GM19438 (cell line): ENCODE data around the gene WDFY2.
"Not testable (repeated sequence)": the region's sequence is repeated elsewhere in the genome, so short reads cannot be mapped to it uniquely, and the experiment has no call there.

Experiments
- ATAC-seq: cut with Tn5 transposase; IDR thresholded peaks from one replicate; pipeline ENCODE4 v1.9.1; 2021; ENCODE audit warnings: low read depth; ENCODE audit not compliant: unreplicated experiment

Gene WDFY2

GRCh38 chr13:51628059-51628852 lies 44.0 kb downstream of the WDFY2 start:
- ATAC-seq = no peak

DNA sequence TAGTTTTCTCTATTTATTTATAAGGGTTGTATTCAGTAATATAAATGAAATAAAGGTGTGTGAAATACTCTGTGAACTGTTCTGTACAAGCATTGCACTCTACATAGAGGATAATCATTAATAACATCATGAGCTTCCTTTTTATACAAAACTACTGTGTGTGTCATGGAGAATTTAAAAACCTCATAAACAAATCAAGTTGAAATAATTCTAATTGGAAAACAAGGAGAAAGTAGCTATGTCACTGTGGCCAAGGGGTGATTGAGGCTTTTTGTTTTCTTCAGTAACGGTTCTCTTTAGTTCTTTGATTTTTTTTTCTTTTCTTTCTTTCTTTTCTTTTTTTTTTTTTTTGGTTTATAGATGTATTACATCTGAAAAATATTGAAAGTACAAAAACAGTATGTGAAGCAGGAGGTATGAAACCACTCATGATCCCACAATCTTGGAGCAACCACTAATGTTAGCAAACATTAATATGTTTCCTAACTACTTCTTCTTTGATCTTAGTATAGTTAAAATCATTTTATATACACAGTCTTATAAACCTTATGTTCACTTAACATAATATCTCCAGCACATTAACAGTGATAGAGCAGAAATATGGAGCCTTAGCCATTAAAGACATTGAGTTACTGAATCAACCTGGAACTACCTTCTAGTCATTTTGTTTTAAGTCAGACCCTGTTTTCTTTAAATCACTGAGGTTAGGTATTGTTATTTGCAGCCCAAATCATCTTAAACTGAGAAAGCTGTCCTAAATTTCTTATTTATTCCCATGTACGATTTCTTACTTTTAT lies 45.4 kb downstream of the WDFY2 start:
- no peak for ATAC-seq

DNA sequence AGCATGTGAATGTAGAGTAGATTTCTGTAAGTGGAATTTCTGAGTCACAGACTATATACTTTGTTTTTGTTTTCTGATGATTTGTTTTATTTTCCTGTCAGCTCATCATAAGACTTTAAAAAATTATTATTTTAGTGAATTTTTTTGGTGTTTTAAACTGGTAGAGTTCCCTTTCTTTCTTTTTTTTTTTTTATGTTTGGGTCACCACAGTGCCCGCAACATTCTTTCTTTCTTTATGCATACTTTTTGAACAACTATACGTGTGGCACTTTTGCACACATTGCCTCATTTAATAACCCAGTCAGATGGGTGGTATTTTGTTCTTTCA lies 46.0 kb downstream of the WDFY2 start:
- ATAC-seq = no peak

DNA sequence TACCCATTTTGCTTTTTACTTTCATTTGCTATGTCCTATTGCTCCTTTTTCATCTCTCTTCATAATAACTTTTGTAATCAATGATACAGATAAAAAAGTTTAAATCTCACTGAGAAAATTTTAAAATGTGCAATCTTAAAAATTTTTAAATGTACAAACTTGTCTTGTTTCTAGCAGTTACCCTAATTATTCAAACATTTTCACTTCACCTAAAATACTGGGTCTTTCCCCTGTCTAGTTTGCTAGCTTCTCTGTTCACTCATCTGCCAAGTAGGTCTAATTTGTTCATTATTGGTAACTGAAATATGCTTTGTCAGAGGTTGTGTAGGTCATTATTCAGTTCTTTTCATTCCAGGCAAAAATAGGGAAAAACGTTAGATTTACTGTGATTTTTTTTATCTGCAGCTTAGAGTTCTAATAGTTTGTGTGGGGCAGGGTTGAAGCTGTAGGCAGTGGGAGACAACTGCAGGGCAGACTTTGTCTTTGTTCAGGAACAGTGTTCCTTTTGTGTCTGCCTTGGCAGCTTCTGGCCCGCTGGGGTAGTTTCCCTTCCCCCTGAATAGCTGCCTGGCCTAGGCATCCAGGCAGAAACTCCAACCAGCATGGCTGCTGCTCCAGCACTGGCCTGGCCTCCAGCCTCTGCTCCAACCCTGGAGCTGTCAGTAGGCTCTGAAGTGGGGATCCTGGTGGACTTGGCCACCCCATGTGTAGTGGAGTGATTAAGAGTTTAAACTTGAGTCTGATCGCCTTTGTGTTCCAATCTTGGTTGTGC lies 48.5 kb downstream of the WDFY2 start:
- no peak for ATAC-seq

DNA sequence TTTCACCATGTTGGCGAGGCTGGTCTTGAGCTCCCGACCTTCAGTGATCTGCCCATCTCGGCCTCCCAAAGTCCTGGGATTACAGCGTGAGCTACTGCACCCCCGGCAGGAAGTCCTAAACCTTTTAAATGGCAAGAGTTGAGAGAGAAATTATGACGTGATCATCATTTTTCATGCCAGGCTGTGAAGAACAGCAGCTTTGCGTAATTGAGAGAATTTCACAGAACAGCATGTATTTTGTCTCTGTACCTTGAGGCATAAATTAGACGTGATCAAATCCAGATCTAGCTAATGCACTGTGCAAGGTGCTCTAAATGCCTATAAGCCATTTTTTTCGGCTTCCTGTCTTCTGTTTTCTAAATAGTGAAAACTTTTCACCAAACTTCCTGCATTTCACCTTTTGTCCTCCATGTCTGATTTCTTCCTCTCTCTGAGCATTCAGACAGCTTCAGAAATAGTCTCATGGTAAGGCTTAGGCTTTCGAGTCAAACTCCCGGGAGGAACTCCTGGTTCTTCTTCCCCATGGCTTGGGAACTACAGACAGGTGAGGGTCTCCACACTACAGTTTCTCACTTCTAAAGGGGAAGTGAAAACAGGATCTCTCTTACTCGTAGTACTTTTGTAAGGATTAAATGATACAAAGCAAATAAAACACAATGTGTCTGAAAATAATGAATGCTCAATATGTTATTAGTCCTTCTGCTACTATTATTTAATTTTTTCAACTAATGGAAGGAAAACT lies 51.0 kb downstream of the WDFY2 start:
- no peak for ATAC-seq

DNA sequence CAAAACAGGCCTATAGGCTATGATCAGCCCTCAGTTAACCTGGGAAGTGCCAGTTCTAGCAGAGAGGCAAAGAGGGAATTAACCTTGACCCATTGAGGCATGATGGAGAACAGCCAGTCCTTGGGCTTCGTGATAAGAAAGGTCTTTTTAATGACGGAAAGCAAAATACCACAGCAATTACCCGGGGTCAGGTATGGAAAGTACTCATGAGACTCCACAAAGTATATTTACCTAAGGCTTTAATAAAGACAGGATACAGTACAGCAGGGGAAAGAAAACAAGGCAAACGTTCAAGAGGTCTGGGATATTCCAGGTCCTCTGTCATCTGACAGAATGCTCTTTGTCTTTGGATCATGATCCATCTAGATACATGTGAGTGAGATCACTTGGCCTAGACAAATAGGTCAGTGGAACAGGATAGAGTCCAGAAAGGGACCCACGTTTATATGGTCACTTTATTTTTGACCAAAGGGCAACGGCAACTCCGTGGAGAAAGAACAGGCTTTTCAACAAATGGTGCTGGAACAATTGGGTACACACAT lies 52.2 kb downstream of the WDFY2 start:
- no peak for ATAC-seq

DNA sequence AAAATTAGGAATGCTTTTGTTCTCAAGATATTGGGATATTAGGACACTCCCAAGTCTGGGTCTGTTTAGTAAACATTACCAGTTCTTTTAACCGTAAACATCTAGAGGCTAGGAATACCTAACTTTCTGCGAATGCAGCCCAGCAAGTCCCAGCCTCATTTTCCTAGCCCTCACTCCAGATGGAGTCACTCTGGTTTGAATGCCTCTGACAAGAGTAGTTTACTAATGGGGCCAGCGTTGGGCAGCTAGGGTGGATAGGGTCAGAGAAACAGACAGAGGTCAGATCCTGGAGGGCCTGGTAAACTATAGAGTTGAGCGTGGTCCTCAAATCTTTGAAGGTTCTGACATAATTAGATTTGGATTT lies 53.6 kb downstream of the WDFY2 start:
- no peak for ATAC-seq

GRCh38 chr13:51638216-51638871 lies 54.1 kb downstream of the WDFY2 start:
- ATAC-seq = no peak

GRCh38 chr13:51639171-51639570 lies 54.9 kb downstream of the WDFY2 start:
- ATAC-seq = no peak

GRCh38 chr13:51640696-51641095 lies 56.4 kb downstream of the WDFY2 start:
- ATAC-seq = not testable (repeated sequence)

DNA sequence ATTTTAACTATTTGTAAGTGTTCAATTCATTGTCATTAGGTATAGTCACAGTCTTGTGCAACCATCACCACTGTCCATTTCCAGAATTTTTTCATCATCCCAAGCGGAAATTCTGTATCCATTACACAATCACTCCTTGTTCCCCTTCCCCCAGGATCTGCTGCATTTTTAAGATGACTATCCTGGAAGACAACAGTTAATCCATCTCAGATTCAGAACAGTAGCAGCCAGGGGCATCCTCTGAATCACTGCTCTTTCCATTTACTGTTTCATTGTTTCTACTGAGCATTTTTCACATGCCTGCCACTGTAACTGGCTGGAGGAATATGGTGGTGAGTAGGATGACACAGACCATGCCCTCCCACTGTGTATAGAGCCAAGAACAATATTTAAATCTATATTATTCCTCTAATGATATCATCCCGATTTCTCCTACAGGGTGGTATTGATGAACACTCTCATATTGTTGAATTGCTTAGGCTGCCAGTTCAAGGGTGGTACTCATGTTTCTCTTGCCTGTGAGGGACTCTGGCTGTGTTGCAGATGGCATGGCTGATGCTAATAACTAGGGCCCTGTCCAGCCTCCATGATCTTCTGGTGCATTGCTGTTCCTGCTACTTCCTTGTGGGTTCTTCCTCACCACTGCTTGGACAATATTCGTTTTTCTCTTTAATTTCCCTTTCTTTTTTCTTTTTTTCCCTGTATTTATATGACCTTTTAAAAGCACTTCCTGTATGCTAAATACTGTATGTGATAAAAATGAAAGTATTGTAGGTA lies 59.0 kb downstream of the WDFY2 start:
- ATAC-seq = no peak

- no peak for ATAC-seq
These were observed 59.6 kb downstream of the WDFY2 start for GRCh38 chr13:51643882-51644281.

- ATAC-seq = no peak
These were observed 60.4 kb downstream of the WDFY2 start for GRCh38 chr13:51644654-51645053.

GRCh38 chr13:51645154-51645650 lies 60.9 kb downstream of the WDFY2 start:
- ATAC-seq = no peak

GRCh38 chr13:51645761-51646670 lies 61.8 kb downstream of the WDFY2 start:
- ATAC-seq = no peak

DNA sequence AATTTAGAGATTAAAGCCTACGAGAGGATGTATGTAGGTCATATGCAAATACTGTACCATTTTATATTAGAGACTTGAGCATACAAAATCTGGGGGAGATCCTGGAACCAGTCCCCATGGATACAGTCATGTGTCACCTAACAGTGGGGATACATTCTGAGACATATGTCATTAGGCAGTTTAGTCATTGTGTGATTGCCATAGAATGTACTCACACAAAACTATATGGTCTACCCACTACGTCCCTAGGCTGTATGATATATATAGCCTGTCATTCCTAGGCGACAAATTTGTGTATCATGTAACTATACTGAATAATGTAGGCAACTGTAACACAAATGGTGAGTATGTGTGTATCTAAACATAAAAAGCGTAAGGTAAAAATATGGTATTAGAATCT lies 62.8 kb downstream of the WDFY2 start:
- ATAC-seq = no peak

DNA sequence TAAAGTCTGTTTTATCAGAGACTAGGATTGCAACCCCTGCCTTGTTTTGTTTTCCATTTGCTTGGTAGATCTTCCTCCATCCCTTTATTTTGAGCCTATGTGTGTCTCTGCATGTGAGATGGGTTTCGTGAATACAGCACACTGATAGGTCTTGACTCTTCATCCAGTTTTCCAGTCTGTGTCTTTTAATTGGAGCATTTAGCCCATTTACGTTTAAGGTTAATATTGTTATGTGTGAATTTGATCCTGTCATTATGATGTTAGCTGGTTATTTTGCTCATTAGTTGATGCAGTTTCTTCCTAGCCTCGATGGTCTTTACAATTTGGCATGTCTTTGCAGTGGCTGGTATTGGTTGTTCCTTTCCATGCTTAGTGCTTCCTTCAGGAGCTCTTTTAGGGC lies 67.9 kb downstream of the WDFY2 start:
- ATAC-seq = not testable (repeated sequence)
